ENCODE measurements around the gene BSPRY. TPM values are rescaled to one million over a fixed set of nuclear protein-coding genes. Genes with fewer than 3 reads are reported as not detected.

Gene BSPRY
- total RNA-seq, 2 experiments from 2014 or later, result not detected

DNA sequence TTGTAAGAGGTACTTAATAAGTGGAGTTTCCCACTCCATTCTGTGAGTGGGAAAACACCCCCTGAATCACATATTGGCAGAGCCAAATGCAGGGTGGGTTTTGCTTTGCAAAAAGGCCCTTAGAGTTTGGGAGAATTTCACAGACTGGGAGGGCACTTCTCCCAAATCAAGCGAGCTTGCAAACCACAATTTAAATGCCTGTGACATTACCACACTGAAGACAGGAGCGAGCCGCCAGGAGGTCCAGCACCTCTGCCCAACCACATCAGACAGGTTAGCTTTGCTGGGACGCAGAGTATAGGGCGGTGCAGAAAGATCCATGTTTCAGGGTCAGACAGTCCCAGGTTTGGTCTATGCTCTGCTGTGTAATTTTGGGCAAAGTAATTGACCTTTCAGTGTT is 49.5 kb downstream of the BSPRY start:
- H3K4me1 Mint-ChIP-seq (ENCODE audit: low read depth), result peaks cover 34% of the 10 kb centered on the region
- Histone ChIP-seq H3K9me3 (ENCODE audit: control insufficient read depth in 1 of 2, insufficient read depth in 1 of 2, low read length in 2 of 2) (no peaks in the 10 kb centered on the region), H3K4me3 (ENCODE audit: low read length) (no peak overlapping the region), H3K36me3 (ENCODE audit: insufficient read depth, low read length) (peaks cover 3% of the 10 kb centered on the region), H3K4me1 (ENCODE audit: insufficient read depth, low read length) (peaks cover 33% of the 10 kb centered on the region), H3K27ac (ENCODE audit: low read depth in 1 of 2, low read length in 2 of 2) (no peak overlapping the region), H3K27me3 (ENCODE audit: control insufficient read depth in 1 of 2, insufficient read depth in 2 of 2, low read length in 2 of 2) (no peaks in the 10 kb centered on the region)
- POLR2A ChIA-PET, result no interaction called here
- peak overlapping the region; percentile 84 for H3K4me3 Mint-ChIP-seq
- H3K36me3 Mint-ChIP-seq (ENCODE audit: low read depth), result peaks cover 19% of the 10 kb centered on the region
- no peaks in the 10 kb centered on the region for H3K9me3 Mint-ChIP-seq
- ATAC-seq (ENCODE audit: poor library complexity) (no peak), DNase-seq (no peak)
- no peaks in the 10 kb centered on the region for H3K27me3 Mint-ChIP-seq
- no peak for TF ChIP-seq CTCF (IDR thresholded peaks at IDR 0.05)
- CTCF ChIA-PET, result no interaction called here
- intact Hi-C loops (cut with DNase I, micrococcal nuclease), result loop anchor here in 1 of 2 experiments (1.0 kb wide), 1 partner anchor 18 kb away; no protein-coding TSS in a partner anchor
- no peak overlapping the region for H3K27ac Mint-ChIP-seq

DNA sequence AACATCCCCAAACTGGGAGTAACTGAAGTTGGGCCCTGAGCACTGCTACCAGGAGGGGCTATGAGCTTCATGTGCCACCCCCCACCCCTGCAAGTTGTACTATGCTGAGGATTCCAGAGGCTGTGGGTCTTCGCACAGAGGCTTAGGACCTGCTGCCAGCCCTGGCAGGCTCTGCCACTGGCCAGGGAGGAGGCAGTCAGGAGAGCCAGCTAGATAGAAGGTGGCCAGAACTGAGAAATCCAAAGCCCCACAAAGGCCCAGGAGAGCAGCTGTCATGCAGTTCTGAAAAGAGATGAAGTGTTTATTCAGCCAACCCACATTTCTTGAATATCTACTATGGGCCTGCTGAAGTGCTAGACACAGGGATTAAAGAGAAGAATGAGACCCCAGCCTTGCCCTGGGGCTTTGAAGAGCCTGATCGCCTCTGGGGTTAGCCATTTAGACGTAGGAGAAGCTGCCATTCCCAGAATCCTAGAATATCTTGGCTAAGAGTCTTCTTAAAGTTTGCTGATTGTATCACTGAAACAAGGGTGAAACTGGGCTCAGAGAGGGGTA is 50.4 kb downstream of the BSPRY start:
- peaks cover 16% of the 10 kb centered on the region for H3K36me3 Mint-ChIP-seq (ENCODE audit: low read depth)
- H3K36me3 ChIP-seq (ENCODE audit: insufficient read depth, low read length), result peaks cover 3% of the 10 kb centered on the region
- no peaks in the 10 kb centered on the region for H3K9me3 ChIP-seq (ENCODE audit: control insufficient read depth in 1 of 2, insufficient read depth in 1 of 2, low read length in 2 of 2)
- H3K4me3 ChIP-seq (ENCODE audit: low read length), result no peak overlapping the region
- ChIA-PET CTCF (interaction anchor here (2.2 kb wide), 1 partner anchor 11 kb away, joined by 37 read pairs; the partner anchor contains the start of genes C9orf43 and POLE3), POLR2A (interaction anchor here (1.3 to 3.8 kb wide), 4 partner anchors 11 to 125 kb away, joined by 3 to 59 read pairs (median 12); partner anchors contain the start of genes C9orf43, CDC26, HDHD3 and POLE3)
- H3K27me3 Mint-ChIP-seq, result no peaks in the 10 kb centered on the region
- H3K4me3 Mint-ChIP-seq, result peak overlapping the region; percentile 84
- DNase-seq, result no peak
- H3K27ac ChIP-seq (ENCODE audit: low read depth in 1 of 2, low read length in 2 of 2), result no peak overlapping the region
- H3K27me3 ChIP-seq (ENCODE audit: control insufficient read depth in 1 of 2, insufficient read depth in 2 of 2, low read length in 2 of 2), result no peaks in the 10 kb centered on the region
- no peak for ATAC-seq (ENCODE audit: poor library complexity)
- H3K9me3 Mint-ChIP-seq, result no peaks in the 10 kb centered on the region
- no peak for TF ChIP-seq CTCF (IDR thresholded peaks at IDR 0.05)
- peak overlapping the region; percentile 59 for H3K27ac Mint-ChIP-seq
- intact Hi-C loops (cut with DNase I, micrococcal nuclease), result loop anchor here (1.0 to 10.0 kb wide), 7 partner anchors 19 to 245 kb away; partner anchors contain the start of genes BSPRY (in 1 of the 2), CDC26 (in 1 of the 2), PRPF4 (in 1 of the 2) and SLC31A2 (in 1 of the 2)
- H3K4me1 ChIP-seq (ENCODE audit: insufficient read depth, low read length), result peaks cover 33% of the 10 kb centered on the region
- H3K4me1 Mint-ChIP-seq (ENCODE audit: low read depth), result peaks cover 34% of the 10 kb centered on the region

DNA sequence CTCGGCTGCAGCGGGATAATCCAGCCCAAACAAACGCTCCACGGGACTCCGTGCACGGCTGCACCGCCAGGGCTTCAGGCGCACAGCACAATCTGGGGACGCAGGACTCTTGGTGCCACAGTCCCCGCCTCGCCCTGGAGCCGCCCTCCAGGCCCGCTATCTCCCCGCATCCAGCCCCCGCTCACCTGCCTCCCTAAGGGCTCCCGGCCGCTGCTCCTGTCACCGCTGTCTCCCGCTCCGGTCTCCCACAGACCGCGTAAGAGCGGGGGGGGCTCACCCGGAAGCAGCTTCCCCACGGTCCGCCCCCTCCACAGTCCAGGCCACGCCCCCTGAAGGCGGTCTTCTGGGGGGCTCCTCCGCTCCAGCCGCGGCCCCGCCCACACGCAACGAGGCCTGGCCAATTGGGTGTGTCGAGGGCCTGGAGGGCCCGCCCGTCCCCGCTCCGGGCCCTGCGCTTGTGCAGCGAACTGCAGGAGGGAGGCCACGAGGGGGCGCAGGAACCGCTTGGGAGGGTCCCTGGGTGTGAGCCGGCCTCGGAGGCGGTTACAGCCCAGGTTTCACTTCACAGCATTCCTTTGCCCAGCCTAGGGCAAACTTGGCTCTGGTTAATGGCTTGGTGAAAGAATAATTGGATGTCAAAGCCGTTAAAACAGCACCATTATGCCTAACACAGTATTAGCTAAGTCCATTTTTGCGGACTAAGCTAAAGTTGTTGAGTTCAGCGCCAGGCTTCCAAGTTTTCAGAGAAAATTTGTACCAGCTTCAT is 51.9 kb downstream of the BSPRY start, which contains the start of gene ALAD:
TSS of gene ALAD (minus strand) at position 258 of the 766 bp plus-strand sequence. CDS start 7,725 bp downstream, outside the sequence.
- H3K4me1 ChIP-seq (ENCODE audit: insufficient read depth, low read length), result peaks cover 33% of the 10 kb centered on the region
- DNase-seq, result peak; percentile 98 to 100 (median 99)
- POLR2A ChIA-PET, result interaction anchor here (0.8 to 3.8 kb wide), 6 partner anchors 9 to 181 kb away, joined by 3 to 59 read pairs (median 5); partner anchors contain the start of genes C9orf43, CDC26, FKBP15 and HDHD3

More for the DNA sequence above, 51.9 kb downstream of the BSPRY start, which contains the start of gene ALAD:
- H3K9me3 ChIP-seq (ENCODE audit: control insufficient read depth in 1 of 2, insufficient read depth in 1 of 2, low read length in 2 of 2), result no peaks in the 10 kb centered on the region
- CTCF ChIA-PET, result interaction anchor here (0.6 to 2.2 kb wide), 20 partner anchors 9 to 985 kb away, joined by 3 to 37 read pairs (median 4); partner anchors contain the start of genes C9orf43, CDC26, HDHD3 and INIP
- peak; percentile 98 for ATAC-seq (ENCODE audit: poor library complexity)
- Mint-ChIP-seq H3K27ac (peak within 1 kb of the TSS; percentile 86), H3K9me3 (no peaks in the 10 kb centered on the region), H3K4me1 (ENCODE audit: low read depth) (peaks cover 34% of the 10 kb centered on the region), H3K27me3 (no peaks in the 10 kb centered on the region), H3K4me3 (peak within 1 kb of the TSS; percentile 98), H3K36me3 (ENCODE audit: low read depth) (peaks cover 6% of the 10 kb centered on the region)
- peak; percentile 93 for TF ChIP-seq CTCF (IDR thresholded peaks at IDR 0.05)
- H3K4me3 ChIP-seq (ENCODE audit: low read length), result peak within 1 kb of the TSS; percentile 98
- peak within 1 kb of the TSS; percentile 50 to 54 for H3K27ac ChIP-seq (ENCODE audit: low read depth in 1 of 2, low read length in 2 of 2)
- intact Hi-C loops (cut with DNase I, micrococcal nuclease), result loop anchor here (1.0 to 10.0 kb wide), 9 partner anchors 9 to 257 kb away; partner anchors contain the start of genes C9orf43 (in 2 of the 2), POLE3 (in 2 of the 2), BSPRY (in 1 of the 2) and CDC26 (in 1 of the 2)
- H3K36me3 ChIP-seq (ENCODE audit: insufficient read depth, low read length), result no peaks in the 10 kb centered on the region
- no peaks in the 10 kb centered on the region for H3K27me3 ChIP-seq (ENCODE audit: control insufficient read depth in 1 of 2, insufficient read depth in 2 of 2, low read length in 2 of 2)
